ENCODE results near the gene RBM19. TPM values are rescaled to one million over a fixed set of nuclear protein-coding genes. Genes with fewer than 3 reads are reported as not detected.

RBM19 gene
- total RNA-seq, 1 donor from 2014 or later = 31.1 TPM

DNA sequence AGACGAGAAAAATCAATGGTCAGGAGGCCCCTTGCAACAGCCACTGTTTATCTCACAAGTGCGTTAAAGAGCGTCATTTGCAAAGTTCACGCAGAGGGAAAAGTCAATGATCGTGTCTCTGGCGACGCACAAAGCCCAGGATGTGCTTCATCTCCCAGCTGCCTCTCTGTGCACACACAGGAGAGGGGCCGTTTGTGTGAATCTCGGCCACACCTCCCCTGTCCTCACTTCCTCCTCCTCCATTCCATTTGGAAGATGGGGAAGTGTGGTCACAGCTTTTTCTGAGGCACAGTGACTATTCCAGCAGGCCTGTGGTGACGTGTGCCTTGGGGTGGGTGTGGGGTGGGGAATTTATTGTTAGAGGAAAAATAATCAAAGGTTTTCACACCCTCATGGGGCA lies 90.4 kb downstream of the RBM19 start:
- Mint-ChIP-seq H3K9me3 (ENCODE audit: unreplicated experiment) (no peaks in the 10 kb centered on the region), H3K27me3 (ENCODE audit: unreplicated experiment) (no peaks in the 10 kb centered on the region), H3K36me3 (ENCODE audit: unreplicated experiment) (no peaks in the 10 kb centered on the region), H3K27ac (ENCODE audit: unreplicated experiment) (no peak overlapping the region), H3K4me3 (ENCODE audit: unreplicated experiment) (no peak overlapping the region), H3K4me1 (ENCODE audit: unreplicated experiment) (peaks cover 8% of the 10 kb centered on the region)
- no peak for DNase-seq (ENCODE audit: extremely low spot score, unreplicated experiment)
- TF ChIP-seq, protein P1, sequence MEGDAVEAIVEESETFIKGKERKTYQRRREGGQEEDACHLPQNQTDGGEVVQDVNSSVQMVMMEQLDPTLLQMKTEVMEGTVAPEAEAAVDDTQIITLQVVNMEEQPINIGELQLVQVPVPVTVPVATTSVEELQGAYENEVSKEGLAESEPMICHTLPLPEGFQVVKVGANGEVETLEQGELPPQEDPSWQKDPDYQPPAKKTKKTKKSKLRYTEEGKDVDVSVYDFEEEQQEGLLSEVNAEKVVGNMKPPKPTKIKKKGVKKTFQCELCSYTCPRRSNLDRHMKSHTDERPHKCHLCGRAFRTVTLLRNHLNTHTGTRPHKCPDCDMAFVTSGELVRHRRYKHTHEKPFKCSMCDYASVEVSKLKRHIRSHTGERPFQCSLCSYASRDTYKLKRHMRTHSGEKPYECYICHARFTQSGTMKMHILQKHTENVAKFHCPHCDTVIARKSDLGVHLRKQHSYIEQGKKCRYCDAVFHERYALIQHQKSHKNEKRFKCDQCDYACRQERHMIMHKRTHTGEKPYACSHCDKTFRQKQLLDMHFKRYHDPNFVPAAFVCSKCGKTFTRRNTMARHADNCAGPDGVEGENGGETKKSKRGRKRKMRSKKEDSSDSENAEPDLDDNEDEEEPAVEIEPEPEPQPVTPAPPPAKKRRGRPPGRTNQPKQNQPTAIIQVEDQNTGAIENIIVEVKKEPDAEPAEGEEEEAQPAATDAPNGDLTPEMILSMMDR (IDR thresholded peaks at IDR 0.05) = no peak

DNA sequence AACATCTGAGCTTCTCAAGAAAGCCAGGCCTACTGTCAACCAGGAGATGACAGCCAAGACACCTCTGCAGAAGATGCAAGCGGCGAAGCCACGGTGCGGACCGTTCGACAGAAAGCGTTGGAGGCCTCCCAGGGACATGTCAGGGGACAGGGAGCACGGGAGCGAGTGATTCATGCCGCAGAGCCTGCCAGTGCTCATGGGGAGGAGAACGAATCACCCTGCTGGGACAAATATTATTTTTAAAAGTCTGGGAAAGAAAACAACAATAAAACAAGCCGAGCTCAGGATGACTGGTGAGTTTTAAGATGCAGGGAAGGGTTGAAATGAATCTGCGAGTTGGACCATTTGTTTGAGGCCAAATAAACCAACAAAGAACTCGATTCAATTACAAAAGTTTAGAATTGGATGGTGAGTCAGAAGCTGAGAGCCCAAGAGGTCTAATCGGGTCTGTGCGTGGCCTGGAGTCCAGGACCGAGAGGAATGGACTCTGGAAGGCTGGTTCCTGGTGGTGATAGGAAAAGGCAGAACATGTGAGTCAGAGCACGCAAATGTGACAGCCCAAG lies 91.0 kb downstream of the RBM19 start:
- Mint-ChIP-seq H3K36me3 (ENCODE audit: unreplicated experiment) (no peaks in the 10 kb centered on the region), H3K9me3 (ENCODE audit: unreplicated experiment) (no peaks in the 10 kb centered on the region), H3K4me1 (ENCODE audit: unreplicated experiment) (peaks cover 8% of the 10 kb centered on the region), H3K27me3 (ENCODE audit: unreplicated experiment) (no peaks in the 10 kb centered on the region), H3K4me3 (ENCODE audit: unreplicated experiment) (no peak overlapping the region), H3K27ac (ENCODE audit: unreplicated experiment) (no peak overlapping the region)
- TF ChIP-seq, protein P1 (IDR thresholded peaks at IDR 0.05) = no peak
- no peak for DNase-seq (ENCODE audit: extremely low spot score, unreplicated experiment)

DNA sequence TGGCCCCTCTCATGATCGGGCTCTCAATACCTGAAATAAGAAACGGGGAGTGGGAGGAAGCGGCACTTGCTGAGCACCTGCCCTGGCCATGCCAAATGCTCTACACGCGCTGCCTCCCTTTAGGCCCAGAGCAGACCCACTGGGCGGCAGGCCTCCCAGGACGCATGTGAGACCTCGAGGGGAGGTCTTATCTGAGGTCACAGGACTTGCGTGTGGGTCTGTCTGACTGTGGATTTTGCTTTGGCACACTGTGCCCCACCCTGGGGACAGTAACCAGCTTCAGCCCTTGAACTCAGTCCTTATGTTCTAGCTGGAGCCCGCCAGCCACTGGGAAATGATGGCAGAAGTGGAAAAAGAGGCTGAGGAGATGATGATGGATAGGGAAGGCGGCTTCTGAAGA lies 91.8 kb downstream of the RBM19 start:
- H3K36me3 Mint-ChIP-seq (ENCODE audit: unreplicated experiment) = no peaks in the 10 kb centered on the region
- no peak overlapping the region for H3K4me3 Mint-ChIP-seq (ENCODE audit: unreplicated experiment)
- TF ChIP-seq, protein P1 (IDR thresholded peaks at IDR 0.05) = no peak
- no peaks in the 10 kb centered on the region for H3K9me3 Mint-ChIP-seq (ENCODE audit: unreplicated experiment)
- no peaks in the 10 kb centered on the region for H3K27me3 Mint-ChIP-seq (ENCODE audit: unreplicated experiment)
- no peak for DNase-seq (ENCODE audit: extremely low spot score, unreplicated experiment)
- no peak overlapping the region for H3K27ac Mint-ChIP-seq (ENCODE audit: unreplicated experiment)
- peaks cover 8% of the 10 kb centered on the region for H3K4me1 Mint-ChIP-seq (ENCODE audit: unreplicated experiment)

DNA sequence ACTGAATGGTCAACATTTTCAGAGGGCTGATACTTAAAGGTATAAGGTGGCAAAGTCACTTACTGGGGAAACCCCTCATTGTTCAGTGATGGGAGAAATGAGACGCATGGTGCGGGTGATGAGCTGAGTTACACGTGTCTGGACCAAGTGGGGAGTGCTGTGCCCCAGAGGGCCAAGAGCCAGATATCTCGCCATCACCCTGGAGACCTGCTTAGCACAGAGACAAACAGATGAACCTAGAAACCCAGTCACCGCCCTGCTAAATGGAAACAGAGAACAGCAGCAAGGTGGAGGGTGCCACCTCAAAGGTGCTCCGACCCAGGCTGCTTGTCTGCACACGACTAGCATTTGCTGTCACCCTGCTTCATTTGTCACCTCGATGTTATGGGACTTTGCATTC lies 92.4 kb downstream of the RBM19 start:
- no peaks in the 10 kb centered on the region for H3K9me3 Mint-ChIP-seq (ENCODE audit: unreplicated experiment)
- H3K4me3 Mint-ChIP-seq (ENCODE audit: unreplicated experiment) = no peak overlapping the region
- no peak overlapping the region for H3K27ac Mint-ChIP-seq (ENCODE audit: unreplicated experiment)
- peaks cover 8% of the 10 kb centered on the region for H3K4me1 Mint-ChIP-seq (ENCODE audit: unreplicated experiment)
- H3K36me3 Mint-ChIP-seq (ENCODE audit: unreplicated experiment) = no peaks in the 10 kb centered on the region
- no peak for DNase-seq (ENCODE audit: extremely low spot score, unreplicated experiment)
- H3K27me3 Mint-ChIP-seq (ENCODE audit: unreplicated experiment) = no peaks in the 10 kb centered on the region
- TF ChIP-seq, protein P1 (IDR thresholded peaks at IDR 0.05) = no peak

DNA sequence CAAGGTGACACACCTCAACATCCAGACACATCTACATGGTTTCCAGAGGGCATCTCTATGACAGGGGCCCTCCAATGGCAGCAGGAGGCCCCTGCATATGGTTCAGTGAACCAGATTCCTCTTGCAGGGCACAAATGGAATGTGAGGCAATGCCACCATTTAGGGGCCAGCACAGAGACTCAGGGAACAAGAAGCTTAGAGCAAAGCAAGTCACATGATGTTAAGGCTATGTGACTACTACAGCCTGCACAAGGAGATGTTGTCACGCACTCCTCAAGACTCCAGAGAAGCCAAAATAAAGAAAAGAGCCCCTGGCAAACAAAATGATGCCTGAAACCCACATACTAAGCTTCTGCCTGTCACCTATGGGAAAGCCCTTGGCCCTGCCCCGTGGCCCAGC lies 95.2 kb downstream of the RBM19 start:
- Mint-ChIP-seq H3K27me3 (ENCODE audit: unreplicated experiment) (no peaks in the 10 kb centered on the region), H3K27ac (ENCODE audit: unreplicated experiment) (no peak overlapping the region), H3K36me3 (ENCODE audit: unreplicated experiment) (no peaks in the 10 kb centered on the region), H3K4me3 (ENCODE audit: unreplicated experiment) (no peak overlapping the region), H3K4me1 (ENCODE audit: unreplicated experiment) (peaks cover 8% of the 10 kb centered on the region), H3K9me3 (ENCODE audit: unreplicated experiment) (no peaks in the 10 kb centered on the region)
- TF ChIP-seq, protein P1 (IDR thresholded peaks at IDR 0.05) = no peak
- DNase-seq (ENCODE audit: extremely low spot score, unreplicated experiment) = no peak

All from osteocyte (in vitro differentiated cells).